RPMI8226 (cell line): Measurements from ENCODE around the gene CXCL13.
"Not testable (repeated sequence)": the region's sequence is repeated elsewhere in the genome, so short reads cannot be mapped to it uniquely, and the experiment has no call there.

Experiments used
- DNase-seq: peaks from one replicate; pipeline ENCODE4 v3.0.0-alpha.2; 2015

The CXCL13 gene

GRCh38 chr4:77613267-77613666, 7.6 kb downstream of the CXCL13 start:
- DNase-seq = no peak

- no peak for DNase-seq
Measured at GRCh38 chr4:77615153-77615552, 9.5 kb downstream of the CXCL13 start.

GRCh38 chr4:77617203-77617602, 11.6 kb downstream of the CXCL13 start:
- DNase-seq = no peak

GRCh38 chr4:77618383-77619241, 13.0 kb downstream of the CXCL13 start:
- peak; percentile 60 for DNase-seq

- DNase-seq = no peak
Measured at GRCh38 chr4:77619408-77619807, 13.8 kb downstream of the CXCL13 start.

GRCh38 chr4:77621254-77621653, 15.6 kb downstream of the CXCL13 start:
- DNase-seq = no peak

- no peak for DNase-seq
Measured at GRCh38 chr4:77623091-77623490, 17.5 kb downstream of the CXCL13 start.

GRCh38 chr4:77624213-77624612, 18.6 kb downstream of the CXCL13 start:
- no peak for DNase-seq

GRCh38 chr4:77625485-77625884, 19.9 kb downstream of the CXCL13 start:
- DNase-seq = no peak

- DNase-seq = no peak
Measured at GRCh38 chr4:77629885-77630284, 24.3 kb downstream of the CXCL13 start.

GRCh38 chr4:77631276-77631675, 25.7 kb downstream of the CXCL13 start:
- DNase-seq = no peak

- DNase-seq = no peak
Measured at GRCh38 chr4:77634132-77634785, 28.6 kb downstream of the CXCL13 start.

GRCh38 chr4:77635246-77635645, 29.6 kb downstream of the CXCL13 start:
- no peak for DNase-seq

GRCh38 chr4:77635876-77636275, 30.3 kb downstream of the CXCL13 start:
- no peak for DNase-seq

GRCh38 chr4:77636902-77637301, 31.3 kb downstream of the CXCL13 start:
- DNase-seq = peak; percentile 4

- not testable (repeated sequence) for DNase-seq
Measured at GRCh38 chr4:77644069-77644468, 38.4 kb downstream of the CXCL13 start.

- no peak for DNase-seq
Measured at GRCh38 chr4:77650787-77651186, 45.2 kb downstream of the CXCL13 start.

GRCh38 chr4:77651820-77652219, 46.2 kb downstream of the CXCL13 start:
- no peak for DNase-seq

- DNase-seq = peak; percentile 9
Measured at GRCh38 chr4:77652237-77652897, 46.7 kb downstream of the CXCL13 start.

- DNase-seq = no peak
Measured at GRCh38 chr4:77653162-77653758, 47.6 kb downstream of the CXCL13 start.

- not testable (repeated sequence) for DNase-seq
Measured at GRCh38 chr4:77660318-77660717, 54.7 kb downstream of the CXCL13 start.
